GM20431 (cell line): Measurements from ENCODE around the gene CEACAM3.
"Not testable (repeated sequence)": the region's sequence is repeated elsewhere in the genome, so short reads cannot be mapped to it uniquely, and the experiment has no call there.

Experiments used
- in situ Hi-C: fragments of 300-500 bp; cut with MseI, MboI; formaldehyde crosslinking; loops from one replicate; pipeline ENCODE4 v1.15.0; 2020; ENCODE audit warnings: low sequenced_read_pairs; ENCODE audit not compliant: unreplicated experiment

The CEACAM3 gene

DNA sequence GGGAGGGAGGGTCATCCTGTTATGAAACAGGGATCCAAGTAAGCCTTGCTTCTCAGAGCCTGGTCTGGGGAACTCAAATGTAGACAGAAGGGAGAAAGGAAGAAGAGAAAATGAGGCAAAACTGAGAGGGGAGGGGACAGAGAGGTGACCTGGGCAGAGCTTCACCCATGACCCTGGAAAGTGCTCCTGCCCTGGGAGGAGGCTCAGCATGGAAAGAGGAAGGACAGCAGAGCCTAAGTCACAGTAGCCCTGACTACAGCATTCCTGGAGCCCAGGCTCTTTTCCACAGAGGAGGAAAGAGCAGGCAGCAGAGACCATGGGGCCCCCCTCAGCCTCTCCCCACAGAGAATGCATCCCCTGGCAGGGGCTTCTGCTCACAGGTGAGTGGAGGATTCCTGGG lies at the start of gene CEACAM3:
Gene CEACAM3 (plus strand): TSS at position 226 of the 400 bp plus-strand sequence. CDS start 91 bp downstream, at position 317.
- in situ Hi-C loops = no loop called here

DNA sequence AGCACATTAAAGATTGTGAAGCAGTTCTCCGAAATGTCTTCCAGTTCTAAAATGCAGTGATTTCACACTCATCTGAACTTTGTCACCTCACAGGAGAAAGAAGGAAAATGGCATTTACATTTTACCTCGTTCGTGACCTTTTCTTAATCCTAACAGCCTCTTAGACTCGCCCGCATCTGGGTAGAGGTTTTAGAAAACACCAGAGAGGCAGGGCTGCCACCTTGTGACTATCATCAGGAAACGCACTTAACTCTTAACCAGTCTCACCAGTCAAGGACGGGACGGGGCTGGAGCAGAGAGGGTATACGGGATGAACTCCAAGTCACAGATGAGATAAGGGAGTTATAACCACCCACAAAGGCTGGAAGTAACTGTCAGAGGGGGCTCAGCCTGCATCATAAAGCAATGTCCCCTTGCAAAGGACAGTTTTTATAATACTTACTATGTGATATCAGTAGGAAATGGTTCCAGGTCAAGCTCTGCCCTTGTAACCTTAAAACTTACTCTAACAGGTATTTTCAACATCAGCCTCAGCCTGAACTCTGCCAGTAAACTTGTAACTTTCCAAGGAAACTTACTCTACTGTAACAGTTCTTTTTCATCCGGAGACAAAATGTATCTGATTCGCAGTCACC lies 49.7 kb upstream of the CEACAM3 start:
- in situ Hi-C loops = no loop called here

DNA sequence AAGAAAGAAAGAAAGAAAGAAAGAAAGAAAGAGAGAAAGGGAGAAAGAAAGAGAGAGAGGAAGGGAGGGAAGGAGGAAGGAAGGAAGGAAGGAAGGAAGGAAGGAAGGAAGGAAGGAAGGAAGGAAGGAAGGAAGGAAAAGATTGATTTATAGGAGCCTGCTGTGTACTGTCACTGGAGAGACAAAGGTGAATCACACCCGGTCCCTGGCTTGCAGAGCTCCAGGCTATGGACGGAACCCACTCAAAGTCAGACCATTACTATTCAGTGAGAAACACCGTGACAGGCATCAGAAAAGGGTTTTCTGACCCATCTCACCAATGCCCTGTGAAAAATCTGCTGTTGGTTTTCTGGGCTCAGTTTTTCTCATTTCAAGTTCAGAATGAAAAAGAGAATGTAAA lies 48.4 kb upstream of the CEACAM3 start:
- in situ Hi-C loops = no loop called here

DNA sequence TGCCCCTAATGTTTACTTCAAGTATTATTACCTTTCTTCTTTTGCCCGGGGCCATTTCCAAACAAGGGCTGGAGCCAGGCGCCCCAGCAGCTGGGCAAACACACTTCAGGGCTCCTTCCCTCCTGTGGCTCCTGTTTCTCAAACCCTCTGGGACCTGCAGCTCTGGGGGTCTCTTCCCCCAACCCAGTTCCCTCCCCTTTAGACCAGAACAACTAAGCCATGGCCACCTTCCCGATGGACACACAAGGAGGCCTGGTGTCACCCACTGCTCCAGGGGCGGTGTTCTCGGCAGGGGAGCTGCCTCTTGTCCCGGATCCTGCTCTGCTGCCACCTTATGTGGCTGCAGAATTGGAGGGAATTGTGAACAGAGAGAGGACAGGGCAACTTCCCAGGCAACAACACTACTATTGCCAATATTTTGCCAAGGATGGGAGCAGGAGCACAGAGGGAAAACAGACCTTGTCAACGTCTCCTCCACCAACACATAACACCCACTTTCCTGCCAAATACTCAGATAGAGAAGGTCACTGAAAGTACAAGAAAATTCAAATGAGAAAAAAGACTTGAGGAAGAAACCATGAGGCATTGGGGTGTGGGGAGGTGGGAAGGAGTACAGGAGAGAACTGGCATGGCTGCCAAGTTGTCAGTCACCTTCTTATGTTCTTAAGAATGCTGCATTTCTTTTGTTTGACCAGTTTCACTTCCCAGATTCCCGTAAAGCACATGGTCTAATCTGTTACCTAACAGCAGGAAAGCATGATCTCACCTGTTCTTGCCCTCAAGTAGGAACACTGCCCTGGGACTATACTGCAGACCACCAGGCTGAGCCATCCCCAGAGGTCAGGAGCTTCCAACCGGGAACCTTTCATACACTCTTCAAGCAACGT lies 45.9 kb upstream of the CEACAM3 start:
- in situ Hi-C loops = not testable (repeated sequence)

DNA sequence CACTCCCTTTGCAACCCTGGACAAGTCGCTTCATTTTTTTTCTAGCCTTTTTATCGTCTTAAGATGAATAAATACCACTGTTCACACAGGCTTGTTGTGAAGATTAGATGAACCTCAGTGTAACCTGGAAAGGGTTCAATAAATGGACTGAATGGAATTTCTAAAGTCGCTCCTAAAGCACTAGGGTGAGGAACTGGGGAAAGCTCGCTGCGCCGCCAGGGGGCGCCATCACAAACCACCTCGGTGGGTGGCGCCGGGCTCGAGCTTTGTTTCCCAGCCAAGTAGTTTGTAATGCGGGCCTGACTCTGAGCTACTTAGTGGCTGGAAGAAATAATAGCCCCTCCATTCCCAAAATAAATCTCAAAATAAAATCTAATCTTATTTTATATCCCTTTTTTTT lies 43.2 kb upstream of the CEACAM3 start:
- in situ Hi-C loops = no loop called here

DNA sequence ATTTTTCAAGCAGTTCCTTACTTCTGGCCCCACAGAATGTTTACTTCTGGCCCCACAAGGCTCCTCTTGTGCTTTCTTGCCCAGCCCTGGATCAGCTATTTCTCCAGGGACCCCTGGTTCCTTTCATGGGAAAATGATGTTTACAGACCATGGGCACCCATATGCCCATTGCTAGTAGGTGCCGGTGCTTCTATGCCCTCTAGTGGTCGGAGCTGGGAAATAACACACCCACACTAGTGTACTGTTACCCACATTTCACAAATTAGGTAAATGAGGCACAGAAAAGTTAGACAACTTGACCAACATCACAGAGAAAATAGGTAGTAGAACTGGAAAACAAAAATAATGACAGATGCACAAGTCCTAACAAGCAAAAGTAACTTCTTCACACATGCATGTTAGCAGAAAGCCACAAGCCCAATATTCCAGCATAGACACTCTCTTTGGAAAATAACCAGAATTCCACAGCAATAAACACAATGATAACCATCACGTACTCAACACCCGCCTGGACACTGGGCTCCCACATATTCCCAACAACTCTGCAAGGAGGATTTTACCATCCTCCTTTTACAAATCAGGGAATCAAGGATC lies 42.4 kb upstream of the CEACAM3 start:
- in situ Hi-C loops = no loop called here

DNA sequence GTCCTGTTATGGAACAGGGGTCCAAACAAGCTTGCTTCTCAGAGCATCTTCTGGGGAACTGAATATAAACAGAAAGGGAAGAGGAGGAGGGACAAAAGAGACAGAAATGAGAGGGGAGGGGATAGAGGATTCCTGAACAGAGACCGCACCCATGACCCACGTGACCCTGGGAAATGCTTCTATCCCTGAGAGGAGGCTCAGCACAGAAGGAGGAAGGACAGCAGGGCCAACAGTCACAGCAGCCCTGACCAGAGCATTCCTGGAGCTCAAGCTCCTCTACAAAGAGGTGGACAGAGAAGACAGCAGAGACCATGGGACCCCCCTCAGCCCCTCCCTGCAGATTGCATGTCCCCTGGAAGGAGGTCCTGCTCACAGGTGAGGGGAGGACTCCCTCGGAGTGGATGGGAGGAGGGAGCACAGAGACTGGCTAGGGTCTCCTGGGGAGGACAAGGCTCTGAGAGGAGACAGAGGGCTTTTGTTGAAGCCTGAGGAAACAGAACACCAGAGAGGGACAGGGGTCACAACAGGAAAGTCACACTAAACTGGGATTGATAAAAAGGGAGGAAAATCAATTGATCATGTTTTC lies 41.0 kb upstream of the CEACAM3 start, which contains the start of gene CEACAM6:
Gene CEACAM6 (plus strand): TSS at position 203 of the 586 bp plus-strand sequence. CDS start 109 bp downstream, at position 312.
- in situ Hi-C loops = no loop called here

DNA sequence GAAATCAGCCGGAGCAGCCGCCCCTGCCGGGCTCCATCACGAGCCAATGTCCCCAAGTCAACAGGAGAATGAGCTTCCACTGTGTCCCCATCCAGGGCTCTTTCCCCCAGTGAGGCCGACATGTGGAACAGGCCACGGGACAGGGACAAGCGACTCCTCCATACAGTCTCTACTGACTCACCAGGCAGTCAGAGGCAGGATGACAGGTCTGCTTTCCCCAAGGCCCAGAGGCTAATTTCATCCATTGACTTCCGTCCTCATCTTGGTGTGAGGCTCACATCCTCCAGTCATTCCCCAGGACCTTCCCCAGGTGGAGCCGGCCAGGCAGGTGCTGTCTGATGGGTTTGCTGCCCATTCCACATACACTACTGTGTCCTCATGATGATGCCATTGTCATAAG lies 37.5 kb upstream of the CEACAM3 start:
- in situ Hi-C loops = no loop called here

DNA sequence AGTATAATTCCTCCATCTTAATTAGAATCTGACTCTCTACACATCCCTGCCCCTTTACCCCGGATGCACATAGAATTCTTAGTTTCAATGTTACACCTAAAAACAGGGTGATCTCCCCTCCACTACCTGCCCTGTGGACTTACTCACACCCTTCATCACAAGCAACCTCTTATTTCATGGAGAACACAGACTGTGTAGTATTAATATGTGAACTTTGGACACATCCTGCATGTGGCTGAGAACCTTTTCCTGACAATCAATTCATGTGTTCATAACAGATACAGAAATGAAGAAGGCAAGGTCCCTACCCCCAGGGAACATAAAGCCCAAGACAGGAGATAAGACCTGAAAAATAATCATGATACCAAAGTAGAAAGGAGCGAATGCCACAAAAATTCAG lies 29.3 kb upstream of the CEACAM3 start:
- in situ Hi-C loops = no loop called here

DNA sequence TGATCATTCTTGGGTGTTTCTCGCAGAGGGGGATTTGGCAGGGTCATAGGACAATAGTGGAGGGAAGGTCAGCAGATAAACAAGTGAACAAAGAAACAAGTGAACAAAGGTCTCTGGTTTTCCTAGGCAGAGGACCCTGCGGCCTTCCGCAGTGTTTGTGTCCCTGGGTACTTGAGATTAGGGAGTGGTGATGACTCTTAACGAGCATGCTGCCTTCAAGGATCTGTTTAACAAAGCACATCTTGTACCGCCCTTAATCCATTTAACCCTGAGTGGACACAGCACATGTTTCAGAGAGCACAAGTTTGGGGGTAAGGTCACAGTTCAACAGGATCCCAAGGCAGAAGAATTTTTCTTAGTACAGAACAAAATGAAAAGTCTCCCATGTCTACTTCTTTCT lies 28.3 kb upstream of the CEACAM3 start:
- in situ Hi-C loops = not testable (repeated sequence)

DNA sequence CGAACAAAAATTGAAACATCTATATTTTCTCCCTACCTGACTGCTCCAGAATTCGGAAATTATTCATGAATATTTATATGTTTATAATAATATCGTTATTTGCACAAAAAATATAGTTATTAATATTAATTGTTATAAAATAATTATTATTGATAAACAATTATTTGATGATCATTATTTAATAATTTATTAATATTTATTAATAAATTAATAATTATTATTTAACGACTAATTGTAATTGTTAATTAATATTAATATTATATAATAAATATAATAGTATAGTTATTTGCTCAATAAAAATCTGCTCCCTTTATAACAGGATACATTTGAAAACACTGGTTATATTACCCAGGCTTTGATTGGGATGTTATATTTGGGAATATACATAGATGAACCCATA lies 26.8 kb upstream of the CEACAM3 start:
- in situ Hi-C loops = no loop called here

DNA sequence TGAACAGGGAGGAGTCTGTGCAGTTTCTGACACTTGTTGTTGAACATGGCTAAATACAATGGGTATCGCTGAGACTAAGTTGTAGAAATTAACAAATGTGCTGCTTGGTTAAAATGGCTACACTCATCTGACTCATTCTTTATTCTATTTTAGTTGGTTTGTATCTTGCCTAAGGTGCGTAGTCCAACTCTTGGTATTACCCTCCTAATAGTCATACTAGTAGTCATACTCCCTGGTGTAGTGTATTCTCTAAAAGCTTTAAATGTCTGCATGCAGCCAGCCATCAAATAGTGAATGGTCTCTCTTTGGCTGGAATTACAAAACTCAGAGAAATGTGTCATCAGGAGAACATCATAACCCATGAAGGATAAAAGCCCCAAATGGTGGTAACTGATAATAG lies 25.0 kb upstream of the CEACAM3 start:
- in situ Hi-C loops = no loop called here

DNA sequence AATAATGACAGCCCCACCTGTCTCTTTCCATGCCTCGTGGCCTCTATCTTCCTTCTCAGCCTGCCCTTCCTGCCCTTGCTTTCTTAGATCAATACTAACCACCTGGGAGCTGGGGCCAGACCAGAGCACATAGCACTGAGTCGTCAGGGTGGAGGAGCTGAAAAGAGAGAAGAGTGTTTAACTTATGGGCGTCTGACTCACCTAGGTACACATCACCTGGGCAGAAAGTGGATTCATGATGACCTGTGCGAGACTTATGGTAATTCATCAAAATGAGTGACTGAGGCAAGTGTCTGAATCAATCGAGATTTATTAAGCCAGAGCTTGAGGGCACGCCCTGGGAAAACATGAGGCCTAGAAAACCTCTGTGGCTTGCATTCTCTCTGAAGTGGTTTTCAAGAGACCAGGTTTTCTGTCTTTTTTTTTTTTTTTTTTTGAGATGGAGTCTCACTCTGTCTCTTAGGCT lies 21.8 kb upstream of the CEACAM3 start:
- in situ Hi-C loops = no loop called here

DNA sequence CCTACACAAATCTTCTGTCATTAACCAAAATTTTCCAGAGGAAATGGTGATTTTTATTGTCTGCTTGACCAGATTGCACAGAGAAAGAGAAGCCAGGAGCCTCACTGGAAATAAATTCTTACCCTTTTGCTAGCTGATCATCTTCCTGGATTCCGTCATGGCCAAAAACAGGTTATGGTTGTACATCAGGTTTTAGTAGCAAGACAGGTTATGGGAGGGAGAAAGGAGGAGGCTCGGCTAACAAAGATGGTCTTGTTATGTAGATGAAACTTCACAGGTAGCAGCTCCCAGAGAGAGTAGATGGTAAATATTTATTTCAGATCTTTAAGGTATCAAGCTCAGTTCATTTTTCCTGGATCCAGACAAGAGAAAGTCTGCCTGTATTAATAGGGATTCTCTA lies 19.7 kb upstream of the CEACAM3 start:
- in situ Hi-C loops = no loop called here

DNA sequence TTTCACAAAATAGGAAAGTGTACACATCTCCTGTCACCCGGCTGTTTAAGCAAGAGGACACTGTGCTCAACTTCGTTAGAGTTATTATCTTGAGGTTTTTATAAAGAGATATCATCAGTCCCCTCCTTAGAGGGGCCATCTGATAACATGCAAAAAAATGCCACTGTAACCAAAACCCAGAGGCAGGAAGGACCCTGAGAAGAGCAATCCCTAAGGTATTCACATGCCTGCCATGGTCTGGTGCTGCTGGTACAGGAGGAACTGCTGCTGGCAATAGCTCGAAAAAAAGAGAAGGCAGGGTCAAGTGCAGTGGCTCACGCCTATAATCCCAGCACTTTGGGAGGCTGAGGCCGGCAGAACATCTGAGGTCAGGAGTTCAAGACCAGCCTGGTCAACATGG lies 12.8 kb upstream of the CEACAM3 start:
- in situ Hi-C loops = no loop called here

DNA sequence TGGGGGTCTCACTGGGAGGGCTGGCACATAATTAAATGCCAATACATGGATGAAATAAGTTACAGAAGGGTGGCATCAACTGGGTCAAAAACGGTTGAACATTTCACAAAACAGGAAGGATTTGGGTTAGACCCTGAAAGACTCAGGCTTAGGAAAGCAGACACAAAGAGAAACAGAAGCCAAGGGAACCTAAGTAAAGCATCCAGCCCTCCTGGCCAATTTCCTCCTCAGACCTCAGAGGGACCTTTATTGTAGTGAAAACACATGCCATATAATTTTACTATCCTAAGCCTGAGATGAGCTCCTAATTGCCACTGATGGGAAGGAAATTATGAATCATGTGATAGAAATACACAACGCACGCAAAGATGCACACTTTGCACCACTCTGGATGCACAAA lies 12.1 kb upstream of the CEACAM3 start:
- in situ Hi-C loops = no loop called here

DNA sequence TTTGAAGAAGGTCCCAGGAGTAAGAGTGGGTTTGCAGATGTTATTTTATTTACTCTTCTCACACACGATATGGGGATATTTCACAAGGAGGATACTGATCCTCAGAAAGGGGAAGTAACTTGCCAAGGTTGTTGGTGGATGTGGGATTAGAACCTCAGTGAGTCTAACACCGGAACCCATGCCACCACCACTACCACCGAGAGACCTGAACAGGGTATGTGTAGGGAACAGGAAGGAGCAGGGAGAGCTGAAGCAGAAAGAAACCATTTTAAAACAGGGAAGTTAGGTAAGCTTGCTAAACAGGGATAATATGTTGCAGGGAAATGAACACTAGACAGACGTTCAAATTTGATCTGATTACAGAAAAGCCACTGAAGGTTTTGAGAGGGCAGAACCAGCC lies 11.6 kb upstream of the CEACAM3 start:
- in situ Hi-C loops = no loop called here

DNA sequence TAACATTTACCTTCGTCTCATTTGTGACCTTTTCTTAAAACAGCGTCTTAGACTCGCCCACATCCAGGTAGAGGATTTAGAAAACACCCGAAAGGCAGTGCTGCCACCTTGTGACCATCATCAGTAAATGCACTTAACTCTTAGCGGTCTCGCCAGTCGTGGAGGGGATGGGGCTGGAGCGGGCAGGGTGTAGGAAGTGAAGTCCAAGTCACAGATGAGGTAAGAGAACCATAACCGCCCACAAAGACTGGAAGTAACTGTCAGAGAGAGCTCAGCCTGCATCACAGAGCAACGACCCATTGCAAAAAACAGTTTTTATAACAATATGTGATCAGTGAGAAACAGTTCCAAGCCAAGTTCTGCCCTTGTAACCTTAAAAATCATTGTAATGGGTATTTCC lies 10.7 kb upstream of the CEACAM3 start:
- in situ Hi-C loops = no loop called here

DNA sequence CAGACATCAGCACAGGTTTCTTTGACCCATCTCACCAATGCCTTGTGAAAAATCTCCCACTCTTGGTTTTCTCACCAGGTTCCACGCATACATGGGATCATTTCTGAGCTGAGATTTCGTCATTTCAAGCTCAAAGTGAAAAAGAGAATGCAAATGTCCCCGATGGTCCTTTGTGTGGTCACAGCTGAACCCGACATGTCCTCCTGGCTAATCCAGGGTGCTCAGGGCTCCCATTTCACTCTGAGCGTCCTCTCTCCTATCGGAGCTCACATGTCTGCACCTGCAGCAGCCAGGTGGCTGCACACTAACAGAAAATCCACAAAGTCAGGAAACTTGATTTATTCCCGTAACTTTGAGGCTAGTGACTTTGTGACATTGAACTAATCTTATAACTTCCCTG lies 9.3 kb upstream of the CEACAM3 start:
- in situ Hi-C loops = no loop called here

DNA sequence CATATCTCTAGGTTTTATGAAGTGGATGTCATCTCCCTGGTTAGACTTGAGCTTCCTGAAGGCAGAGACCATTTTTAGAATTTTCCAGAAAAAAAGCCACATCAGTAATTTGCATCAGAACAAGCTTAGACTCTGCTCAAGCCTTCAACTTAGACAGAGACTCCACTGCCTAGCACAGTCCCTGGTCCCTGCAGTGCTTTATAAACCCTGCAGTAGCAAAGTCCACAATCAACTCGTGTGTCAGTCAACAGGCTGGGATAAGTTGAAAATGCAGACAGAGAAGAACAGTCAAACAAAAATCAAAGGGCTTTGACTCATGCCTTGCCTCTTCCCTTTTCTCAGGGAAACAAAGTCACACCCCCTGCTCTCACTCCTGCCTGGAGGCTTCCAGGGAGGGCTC lies 7.9 kb upstream of the CEACAM3 start:
- in situ Hi-C loops = not testable (repeated sequence)

DNA sequence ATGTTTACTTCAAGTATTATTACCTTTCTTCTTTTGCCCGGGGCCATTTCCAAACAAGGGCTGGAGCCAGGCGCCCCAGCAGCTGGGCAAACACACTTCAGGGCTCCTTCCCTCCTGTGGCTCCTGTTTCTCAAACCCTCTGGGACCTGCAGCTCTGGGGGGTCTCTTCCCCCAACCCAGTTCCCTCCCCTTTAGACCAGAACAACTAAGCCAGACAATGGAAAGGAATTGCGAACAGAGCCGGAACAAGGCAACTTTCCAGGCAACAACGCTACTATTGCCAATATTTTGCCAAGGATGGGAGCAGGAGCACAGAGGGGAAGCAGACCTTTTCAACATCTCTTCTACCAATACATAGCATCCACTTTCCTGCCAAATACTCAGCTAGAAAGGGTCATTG lies 7.3 kb upstream of the CEACAM3 start:
- in situ Hi-C loops = not testable (repeated sequence)
